GM12891 (cell line): ENCODE data around the gene MBD4.
A peak's percentile ranks its signal among the peaks of the same experiment; 100 is the strongest.
"Not testable (repeated sequence)": the region's sequence is repeated elsewhere in the genome, so short reads cannot be mapped to it uniquely, and the experiment has no call there.

Source experiments
- DNase-seq: peaks from one replicate; pipeline ENCODE4 v3.0.0; 2011; ENCODE audit warnings: low spot score; ENCODE audit not compliant: insufficient read length
- FAIRE-seq: peaks from 2 replicates; lab custom pipeline; 2011; peaks lifted over from hg19 to GRCh38; lab: Jason Lieb, UNC
- PAX5 ChIP-seq: IDR thresholded peaks from 2 replicates; pipeline ENCODE4 v1.6.1; 2011; ENCODE audit warnings: low read length, moderate library complexity, mild to moderate bottlenecking; ENCODE audit not compliant: insufficient read depth, severe bottlenecking
- POLR2A ChIP-seq: IDR thresholded peaks from 2 replicates; pipeline ENCODE4 v1.6.1; 2011; ENCODE audit warnings: low read depth, low read length, control low read depth
- POLR2AphosphoS5 ChIP-seq: IDR thresholded peaks from 2 replicates; pipeline ENCODE4 v1.6.1; 2011; ENCODE audit warnings: low read depth, low read length, control low read depth
- POU2F2 ChIP-seq: IDR thresholded peaks from 2 replicates; pipeline ENCODE4 v1.6.1; 2011; ENCODE audit warnings: low read depth, mild to moderate bottlenecking, control low read depth, low read length, moderate library complexity
- SPI1 ChIP-seq: IDR thresholded peaks from 2 replicates; pipeline ENCODE4 v1.6.1; 2011; ENCODE audit warnings: low read depth, low read length, control low read depth
- TAF1 ChIP-seq: IDR thresholded peaks from 2 replicates; pipeline ENCODE4 v1.6.1; 2011; ENCODE audit warnings: low read depth, low read length, control low read depth

Gene MBD4

DNA sequence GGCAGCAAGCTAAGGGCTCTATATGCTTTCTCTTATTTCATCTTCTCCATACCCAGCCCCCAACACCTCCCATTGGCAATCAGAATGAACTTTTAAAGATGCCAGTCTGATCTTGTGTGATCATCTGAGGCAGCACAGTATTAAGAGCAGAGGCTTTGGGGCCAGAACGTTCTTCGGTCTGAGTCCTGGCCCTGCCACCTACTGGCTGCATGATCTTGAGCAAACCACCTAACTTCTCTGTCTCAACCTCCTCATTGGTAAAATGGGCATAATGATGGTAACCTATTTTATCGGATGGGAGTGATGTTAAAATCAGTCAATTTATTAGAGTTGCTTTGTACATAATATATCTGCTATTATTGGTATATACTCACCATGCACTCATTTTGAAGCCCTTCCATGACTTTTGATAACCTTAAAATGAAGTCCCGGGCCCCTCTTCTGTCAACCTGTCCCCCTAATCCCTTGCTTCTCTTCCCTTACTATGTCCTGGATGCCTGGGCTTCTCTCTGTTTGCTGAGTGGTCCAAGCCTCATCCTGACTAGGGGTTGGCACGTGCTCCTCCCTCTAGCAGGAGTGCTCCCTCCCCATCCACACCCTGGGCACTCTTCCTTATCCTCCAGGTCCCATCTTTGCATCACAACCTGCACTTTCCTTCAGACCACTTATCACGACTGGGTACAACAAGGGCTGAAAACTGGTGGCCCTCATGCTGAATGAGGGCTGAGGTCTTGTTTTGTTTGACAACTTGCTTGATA lies 17.6 kb downstream of the MBD4 start:
- TF ChIP-seq POLR2AphosphoS5 = no peak
- TF ChIP-seq POU2F2 = no peak
- no peak for TF ChIP-seq TAF1
- no peak for TF ChIP-seq POLR2A
- no peak for TF ChIP-seq SPI1
- no peak for DNase-seq
- FAIRE-seq = no peak

DNA sequence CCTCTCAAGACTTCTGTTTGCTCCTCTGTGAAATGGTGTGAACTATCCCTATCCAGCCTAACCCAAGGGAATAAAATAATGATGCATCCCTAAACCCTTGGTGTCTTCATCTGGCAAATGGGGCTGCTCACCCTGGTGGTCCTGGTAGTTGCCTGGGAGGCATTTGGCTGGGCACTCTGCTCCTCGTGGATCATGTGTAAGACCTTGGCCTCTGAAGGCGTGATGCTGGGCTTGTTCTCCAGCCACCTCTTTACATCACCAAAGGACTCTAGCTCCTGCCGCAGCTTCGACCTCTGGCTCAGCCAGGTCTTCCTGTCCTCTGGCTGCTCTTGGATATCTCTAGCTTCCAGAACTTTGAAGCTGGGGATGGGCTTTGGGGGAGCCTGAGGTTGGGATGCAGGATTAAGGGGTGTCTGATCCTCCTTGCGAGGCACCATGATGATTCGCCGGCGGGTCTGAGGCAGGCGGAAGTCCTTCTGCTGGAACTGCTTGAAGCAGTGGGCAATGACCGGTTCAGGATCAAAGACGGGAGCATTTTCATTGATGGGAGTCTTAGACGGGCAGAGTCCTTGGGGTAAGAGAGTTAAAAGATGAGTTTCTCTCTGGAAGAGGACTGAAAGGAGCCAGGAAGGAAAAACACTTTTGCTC lies 18.4 kb downstream of the MBD4 start:
- no peak for DNase-seq
- TF ChIP-seq TAF1 (no peak), POLR2AphosphoS5 (no peak), POU2F2 (no peak), POLR2A (no peak), SPI1 (no peak), PAX5 (no peak)
- FAIRE-seq = no peak

DNA sequence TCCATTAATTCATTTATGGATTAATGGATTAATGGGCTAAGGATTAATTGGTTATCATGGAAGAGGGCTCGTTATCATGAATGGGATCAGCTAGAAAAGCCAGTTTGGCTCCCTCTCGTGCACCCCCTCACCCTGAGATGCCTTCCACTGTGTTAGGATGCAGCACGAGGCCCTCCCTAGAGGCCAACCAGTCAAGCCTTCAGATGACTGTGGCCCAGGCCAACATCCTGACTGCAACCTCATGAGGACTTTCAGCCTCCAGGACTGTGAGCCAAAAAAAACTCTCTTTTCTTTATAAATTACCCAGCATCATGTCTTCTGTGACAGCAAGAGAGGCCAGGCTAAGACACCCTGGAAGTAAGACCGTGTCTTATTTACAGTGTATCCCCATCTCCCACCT lies 20.3 kb downstream of the MBD4 start:
- DNase-seq (no peak), FAIRE-seq (no peak)
- no peak for TF ChIP-seq SPI1
- TF ChIP-seq PAX5 = no peak
- no peak for TF ChIP-seq TAF1
- no peak for TF ChIP-seq POLR2A
- no peak for TF ChIP-seq POLR2AphosphoS5
- TF ChIP-seq POU2F2 = no peak

DNA sequence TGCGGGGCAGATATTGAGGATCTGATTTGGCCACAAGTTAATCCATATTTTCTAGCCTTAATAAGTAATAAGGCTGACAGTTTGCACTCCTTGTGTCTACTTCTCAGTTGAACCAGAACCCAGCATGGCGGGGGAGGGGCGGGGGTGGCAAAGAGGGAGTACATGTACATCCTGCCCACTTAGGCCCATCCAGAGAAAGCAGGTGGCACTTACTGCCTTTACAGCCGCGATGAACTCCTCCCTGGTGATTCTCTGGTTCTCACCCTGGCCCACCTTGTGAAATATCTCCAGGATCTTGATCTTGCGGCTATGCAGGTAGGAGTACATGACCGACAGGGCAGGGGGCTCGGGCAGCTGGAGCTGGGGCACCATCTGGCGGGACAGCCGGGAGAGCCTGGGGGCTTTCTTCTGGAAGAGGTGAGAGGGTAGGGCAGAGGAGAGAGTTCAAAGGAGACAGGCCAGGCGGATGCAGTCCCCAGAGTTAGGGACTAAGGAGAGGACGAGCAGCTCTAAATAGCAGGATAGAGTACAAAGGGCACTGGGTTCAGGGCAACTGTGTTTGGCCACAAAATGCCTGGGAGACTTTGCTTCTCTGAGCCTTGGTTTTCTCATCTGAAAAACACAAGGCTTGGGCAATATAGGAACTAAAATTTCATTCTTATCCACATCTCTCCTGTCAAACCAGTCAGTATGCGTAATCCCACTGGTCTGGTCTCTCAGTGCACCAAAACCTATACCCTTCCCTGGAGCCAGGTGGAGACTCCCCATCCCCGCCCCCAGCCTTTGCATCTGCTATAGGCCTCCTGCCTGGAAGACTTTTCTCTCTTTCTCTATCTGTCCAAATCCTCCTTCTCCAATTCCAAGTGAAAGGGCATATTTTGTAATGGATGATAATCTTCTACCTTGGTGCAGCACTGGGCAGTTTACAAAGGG lies 21.4 kb downstream of the MBD4 start:
- no peak for DNase-seq
- TF ChIP-seq POLR2AphosphoS5 (no peak), POLR2A (no peak), SPI1 (no peak), PAX5 (no peak)
- FAIRE-seq = no peak

- DNase-seq (no peak), FAIRE-seq (no peak)
- no peak for TF ChIP-seq TAF1
- no peak for TF ChIP-seq POLR2AphosphoS5
- TF ChIP-seq SPI1 = no peak
- TF ChIP-seq POU2F2 = no peak
- no peak for TF ChIP-seq POLR2A
- TF ChIP-seq PAX5 = no peak
These were observed 22.4 kb downstream of the MBD4 start for GRCh38 chr3:129417326-129417725.

DNA sequence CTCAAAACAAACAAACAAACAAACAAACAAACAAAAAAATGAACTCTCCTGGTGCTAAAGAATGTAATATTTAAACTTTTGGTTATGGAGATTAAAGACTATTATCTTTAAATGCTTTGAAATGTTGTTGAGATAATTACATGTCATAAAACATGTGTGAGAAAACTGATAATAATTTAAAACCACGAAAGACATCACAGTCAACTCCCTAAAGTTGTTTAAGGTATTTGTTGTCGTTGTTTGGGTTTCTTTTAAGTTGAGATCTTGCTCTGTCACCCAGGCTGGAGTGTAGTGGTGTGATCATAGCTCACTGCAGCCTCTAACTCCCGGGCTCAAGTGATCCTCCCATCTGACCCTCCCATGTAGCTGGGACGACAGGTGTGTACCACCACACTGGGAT lies 23.3 kb downstream of the MBD4 start:
- FAIRE-seq = no peak
- TF ChIP-seq SPI1 (no peak), POLR2AphosphoS5 (no peak), TAF1 (no peak), POLR2A (no peak), PAX5 (no peak), POU2F2 (no peak)
- no peak for DNase-seq

- FAIRE-seq = no peak
- no peak for DNase-seq
These were observed 23.9 kb downstream of the MBD4 start for GRCh38 chr3:129415830-129416229.

GRCh38 chr3:129415378-129415777 lies 24.4 kb downstream of the MBD4 start:
- no peak for DNase-seq
- no peak for TF ChIP-seq TAF1
- no peak for TF ChIP-seq POLR2A
- no peak for TF ChIP-seq PAX5
- no peak for TF ChIP-seq SPI1
- TF ChIP-seq POU2F2 = no peak
- TF ChIP-seq POLR2AphosphoS5 = no peak
- FAIRE-seq = no peak

More at GRCh38 chr3:129415830-129416229, 23.9 kb downstream of the MBD4 start:
- TF ChIP-seq PAX5 (no peak), POLR2AphosphoS5 (no peak), SPI1 (no peak), POLR2A (no peak), POU2F2 (no peak), TAF1 (no peak)

DNA sequence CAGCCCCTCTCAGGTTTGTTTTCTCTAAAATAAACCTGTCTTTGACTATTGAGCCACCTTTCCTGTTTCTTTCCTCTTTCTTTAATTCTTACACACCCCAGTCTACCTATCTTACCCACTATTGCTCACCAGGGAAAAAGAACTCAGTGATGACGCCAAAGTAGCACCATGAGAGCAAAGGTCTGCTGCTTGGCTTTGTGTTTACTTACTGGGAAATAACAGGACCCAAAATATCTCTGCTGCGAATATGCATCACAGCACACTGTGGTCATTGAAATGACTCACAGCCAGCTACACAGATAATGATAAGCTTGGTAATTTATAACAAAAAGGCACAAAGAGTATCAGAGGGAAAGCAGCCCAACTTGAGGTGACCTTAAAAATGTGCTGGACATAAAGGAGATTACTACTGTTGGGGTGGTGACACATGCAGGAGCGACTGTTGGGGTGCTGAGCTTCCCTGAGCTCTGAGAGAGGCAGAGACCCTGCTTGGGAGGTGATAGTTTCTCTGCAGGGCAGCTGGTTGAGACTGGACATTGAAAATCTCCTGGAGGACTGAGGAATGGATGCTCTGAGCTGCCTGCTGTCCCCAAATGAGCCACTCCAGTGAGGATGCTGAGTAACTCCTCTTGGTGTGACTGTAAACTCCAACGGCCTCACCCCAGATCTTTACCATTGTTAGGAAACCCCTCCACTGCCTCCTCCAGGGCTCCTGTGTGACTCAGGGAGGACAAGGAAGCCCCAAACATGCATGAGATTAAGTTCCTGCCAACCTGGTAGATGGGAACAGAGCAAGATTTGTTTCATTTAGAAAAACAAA lies 25.9 kb downstream of the MBD4 start:
- FAIRE-seq (peak; percentile 85), DNase-seq (peak; percentile 39)
- TF ChIP-seq POU2F2 (0 out of 2 replicates have a peak, but pooled peaks have one; percentile 33), PAX5 (peak; percentile 32), SPI1 (no peak)

GRCh38 chr3:129413238-129413637 lies 26.5 kb downstream of the MBD4 start:
- peak; percentile 74 for FAIRE-seq
- not testable (repeated sequence) for DNase-seq
